H1 (cell line): Measurements from ENCODE around the gene RAP1GAP. TPM values are rescaled to one million over a fixed set of nuclear protein-coding genes. Genes with fewer than 3 reads are reported as not detected.

ENCODE experiments used
- CTCF ChIA-PET: fragments of 300-600 bp; sonication (Branson Sonifier 250); formaldehyde crosslinking; loops from one replicate; lab custom pipeline; 2021; ENCODE audit not compliant: partially characterized antibody; lab: Charles Lee
- POLR2A ChIA-PET: fragments of 300-600 bp; sonication (Branson Sonifier 250); formaldehyde crosslinking; loops from one replicate; lab custom pipeline; 2021; ENCODE audit warnings: inconsistent platforms; ENCODE audit not compliant: partially characterized antibody; lab: Charles Lee
- DNase-seq, 2 experiments: peaks; one replicate each; pipeline versions ENCODE4 v3.0.0 to v3.0.0-alpha.2; 2010 to 2022; ENCODE audit warnings: low spot score in 2 of 2, low read depth in 1 of 2, mixed read lengths in 1 of 2
- FAIRE-seq: peaks from 2 replicates; lab custom pipeline; 2011; peaks lifted over from hg19 to GRCh38; lab: Jason Lieb, UNC
- H2AFZ ChIP-seq: 2 replicates; pipeline ENCODE4 v1.8.1; 2012; ENCODE audit warnings: low read length, inconsistent platforms
- H2AK5ac ChIP-seq: 2 replicates; pipeline ENCODE4 v1.6.1; 2013; ENCODE audit warnings: low read depth, low read length
- H2BK120ac ChIP-seq: replicated peaks from 2 replicates; pipeline ENCODE3; 2013; ENCODE audit warnings: low read depth, low read length, inconsistent platforms
- H2BK12ac ChIP-seq: 2 replicates; pipeline ENCODE4 v1.6.1; 2013; ENCODE audit warnings: low read depth, low read length
- H2BK15ac ChIP-seq: 2 replicates; pipeline ENCODE4 v1.6.1; 2013; ENCODE audit warnings: low read length
- H2BK20ac ChIP-seq: 2 replicates; pipeline ENCODE4 v1.6.1; 2013; ENCODE audit warnings: low read length
- H2BK5ac ChIP-seq: 2 replicates; pipeline ENCODE4 v1.6.1; 2013; ENCODE audit warnings: low read depth, low read length
- H3K14ac ChIP-seq: 2 replicates; pipeline ENCODE4 v1.6.1; 2013; ENCODE audit warnings: inconsistent platforms; ENCODE audit not compliant: insufficient read length
- H3K18ac ChIP-seq: 2 replicates; pipeline ENCODE4 v1.6.1; 2013; ENCODE audit warnings: low read length; ENCODE audit errors: extremely low read depth
- H3K23ac ChIP-seq: 2 replicates; pipeline ENCODE4 v1.6.1; 2013; ENCODE audit warnings: inconsistent platforms; ENCODE audit not compliant: insufficient read length
- H3K23me2 ChIP-seq: 2 replicates; pipeline ENCODE4 v1.6.1; 2013; ENCODE audit warnings: low read depth, low read length
- H3K27ac ChIP-seq: 2 replicates; pipeline ENCODE4 v1.6.1; 2011; ENCODE audit warnings: low read depth, low read length, inconsistent platforms
- H3K27me3 ChIP-seq, 4 experiments: replicated peaks in 1 of 4; 1 replicate in 1 of 4; 2 replicates in 3 of 4; pipeline versions ENCODE4 v1.6.1 to v1.8.1; 2011 to 2013; ENCODE audit warnings: low read length in 3 of 4, mild to moderate bottlenecking in 3 of 4, inconsistent platforms in 2 of 4, mixed read lengths in 2 of 4, moderate library complexity in 1 of 4; ENCODE audit not compliant: control insufficient read depth in 3 of 4, insufficient read depth in 3 of 4; ENCODE audit errors: extremely low read depth in 1 of 4
- H3K36me3 ChIP-seq, 4 experiments: 2 replicates each; pipeline versions ENCODE4 v1.6.1 to v1.8.1; 2011 to 2013; ENCODE audit warnings: mild to moderate bottlenecking in 4 of 4, low read length in 3 of 4, moderate library complexity in 2 of 4, control low read depth in 1 of 4, inconsistent platforms in 1 of 4; ENCODE audit not compliant: insufficient read depth in 4 of 4, control insufficient read depth in 2 of 4
- H3K4ac ChIP-seq: replicated peaks from 2 replicates; pipeline ENCODE3; 2013; ENCODE audit warnings: low read length, low read depth, mixed read lengths, inconsistent platforms; ENCODE audit not compliant: insufficient read length
- H3K4me1 ChIP-seq, 4 experiments: replicated peaks in 1 of 4; 1 replicate in 1 of 4; 2 replicates in 3 of 4; pipeline versions ENCODE4 v1.6.1 to v1.8.1; 2011 to 2013; ENCODE audit warnings: low read length in 3 of 4, inconsistent platforms in 2 of 4, mixed read lengths in 1 of 4; ENCODE audit not compliant: insufficient read depth in 4 of 4, control insufficient read depth in 3 of 4
- H3K4me2 ChIP-seq, 2 experiments: 2 replicates each; pipeline versions ENCODE4 v1.6.1 to v1.8.1; 2011 to 2013; ENCODE audit warnings: low read depth in 2 of 2, low read length in 2 of 2, control low read depth in 1 of 2, inconsistent platforms in 1 of 2, mild to moderate bottlenecking in 1 of 2; ENCODE audit not compliant: insufficient read depth in 1 of 2
- H3K4me3 ChIP-seq, 4 experiments: fragments of 200-600, 300-600 bp in 1 of 4; sonication (generic), shearing (Covaris generic), sonication (Bioruptor Twin) in 1 of 4; 2 replicates each; pipeline versions ENCODE4 v1.5.1 to v1.8.1; 2011 to 2016; ENCODE audit warnings: low read length in 4 of 4, low read depth in 3 of 4, control low read depth in 2 of 4, inconsistent platforms in 2 of 4, mild to moderate bottlenecking in 2 of 4, mixed read lengths in 1 of 4, moderate library complexity in 1 of 4; ENCODE audit not compliant: insufficient read depth in 2 of 4; ENCODE audit errors: extremely low read depth in 1 of 4
- H3K56ac ChIP-seq: replicated peaks from 2 replicates; pipeline ENCODE3; 2013; ENCODE audit warnings: low read depth, mild to moderate bottlenecking, mixed read lengths, low read length, inconsistent platforms; ENCODE audit not compliant: insufficient read length
- H3K79me1 ChIP-seq: 2 replicates; pipeline ENCODE4 v1.6.1; 2013; ENCODE audit warnings: low read depth, low read length, control low read depth
- H3K79me2 ChIP-seq, 2 experiments: 2 replicates each; pipeline versions ENCODE4 v1.6.1 to v1.8.1; 2012 to 2013; ENCODE audit warnings: low read length in 2 of 2, mild to moderate bottlenecking in 2 of 2, inconsistent platforms in 1 of 2; ENCODE audit not compliant: insufficient read depth in 2 of 2, control insufficient read depth in 1 of 2
- H3K9ac ChIP-seq, 4 experiments: replicated peaks in 1 of 4; 1 replicate in 1 of 4; 2 replicates in 3 of 4; pipeline versions ENCODE4 v1.6.1 to v1.8.1; 2011 to 2013; ENCODE audit warnings: low read depth in 3 of 4, low read length in 3 of 4, control low read depth in 2 of 4, mild to moderate bottlenecking in 2 of 4, moderate library complexity in 2 of 4, inconsistent platforms in 1 of 4; ENCODE audit errors: extremely low read depth in 1 of 4
- H3K9me3 ChIP-seq, 2 experiments: 2 replicates each; pipeline versions ENCODE4 v1.6.1 to v1.8.1; 2012 to 2013; ENCODE audit warnings: mild to moderate bottlenecking in 2 of 2, moderate library complexity in 2 of 2, control low read depth in 1 of 2, inconsistent platforms in 1 of 2, low read depth in 1 of 2, low read length in 1 of 2, mixed read lengths in 1 of 2; ENCODE audit not compliant: insufficient read depth in 2 of 2
- H4K20me1 ChIP-seq, 2 experiments: replicated peaks in 1 of 2; 2 replicates each; pipeline versions ENCODE3 to v1.8.1; 2011 to 2013; ENCODE audit warnings: inconsistent platforms in 2 of 2, low read length in 2 of 2, mild to moderate bottlenecking in 1 of 2; ENCODE audit not compliant: insufficient read depth in 2 of 2, control insufficient read depth in 1 of 2
- H4K5ac ChIP-seq: 2 replicates; pipeline ENCODE4 v1.6.1; 2013; ENCODE audit warnings: low read length, low read depth, mixed read lengths, inconsistent platforms; ENCODE audit not compliant: insufficient read length
- H4K8ac ChIP-seq: 2 replicates; pipeline ENCODE4 v1.8.0; 2013; ENCODE audit warnings: mild to moderate bottlenecking, moderate library complexity, low read length, inconsistent platforms; ENCODE audit not compliant: insufficient read depth; ENCODE audit errors: extremely low read depth
- H4K91ac ChIP-seq: replicated peaks from 2 replicates; pipeline ENCODE3; 2013; ENCODE audit warnings: low read length, mixed read lengths, inconsistent platforms; ENCODE audit not compliant: insufficient read length
- CBX5 ChIP-seq: fragments of 300-800, 300-1000 bp; sonication (generic); IDR thresholded peaks from 2 replicates; pipeline ENCODE4 v1.7.1; 2016; ENCODE audit warnings: antibody characterized with exemption, low read length, low read depth
- USF2 ChIP-seq: IDR thresholded peaks from 2 replicates; pipeline ENCODE4 v1.6.1; 2011; ENCODE audit warnings: low read length, improper control_type of control experiment
- WGBS, 2 experiments: shearing (Covaris generic) in 1 of 2; methylation state at CpG; one replicate each; pipeline versions ENCODE4 v1.1.6 to v1.1.7; 2013 to 2015; ENCODE audit warnings: low lambda C conversion rate in 2 of 2, mixed read lengths in 2 of 2, inconsistent platforms in 1 of 2, low coverage in 1 of 2, missing lambda C conversion rate in 1 of 2; ENCODE audit not compliant: insufficient replicate concordance in 2 of 2, insufficient coverage in 1 of 2, insufficient read length in 1 of 2; ENCODE audit errors: extremely low coverage in 1 of 2, missing lambda C conversion rate in 1 of 2; 5-methylcytosine and 5-hydroxymethylcytosine counted together
- polyA plus RNA-seq, 7 experiments: library from polyadenylated mRNA; depleted of rRNA in 3 of 7; stranded (reverse) in 5 of 7; unstranded in 2 of 7; fragments of >200 nt in 5 of 7; fragments of 200-250 nt in 2 of 7; gene quantifications; 1 replicate in 5 of 7; 2 replicates in 1 of 7; 4 replicates in 1 of 7; pipeline versions ENCODE4 v1.2.1 to v1.2.3, GENCODE V29; 2011 to 2013; ENCODE audit warnings: missing spikeins in 2 of 7, mixed read lengths in 2 of 7
- total RNA-seq: library from RNA; stranded (reverse); fragmentation: NEBNext Ultra II Directional; extraction: Animal tissue kit (Norgen Biotek cat#: 25700); gene quantifications from 2 replicates; pipeline ENCODE4 v1.2.1, GENCODE V29; 2021

RAP1GAP gene
- total and polyA plus RNA-seq, 2 of the 8 experiments (the other 6 are each of a cell fraction or from before 2014, with no cell fraction given) = 8.4 TPM

- Histone ChIP-seq H3K4me3 (no peak overlapping the region), H3K79me1 (peaks cover 2% of the 10 kb centered on the region; the same call in 1 of the 2 replicates), H3K18ac (no peak overlapping the region), H3K79me2 (no peaks in the 10 kb centered on the region), H2BK5ac (no peak overlapping the region), H2AFZ (no peak overlapping the region), H3K23me2 (peaks cover 5% of the 10 kb centered on the region; the same call in 1 of the 2 replicates), H3K9me3 (no peaks in the 10 kb centered on the region), H3K4me2 (no peak overlapping the region), H2BK120ac (no peak overlapping the region), H3K36me3 (no peaks in the 10 kb centered on the region), H3K4ac (no peak overlapping the region), H3K4me1 (no peaks in the 10 kb centered on the region; a peak in 1 of 7 replicates), H2AK5ac (no peak overlapping the region), H4K20me1 (peaks cover 0 to 4% of the 10 kb centered on the region in 2 experiments), H4K5ac (no peak overlapping the region), H2BK20ac (no peak overlapping the region), H3K14ac (no peak overlapping the region), H2BK15ac (no peak overlapping the region), H3K56ac (no peak overlapping the region), H3K27ac (no peak overlapping the region), H3K27me3 (no peaks in the 10 kb centered on the region), H4K8ac (no peak overlapping the region), H3K9ac (no peak overlapping the region), H4K91ac (no peak overlapping the region), H3K23ac (no peak overlapping the region), H2BK12ac (no peak overlapping the region)
- no peak for DNase-seq
- CTCF ChIA-PET = interaction anchor here (0.6 to 1.4 kb wide), 8 partner anchors 9 to 230 kb away, joined by 3 to 4 read pairs (median 3); no protein-coding TSS in a partner anchor
- FAIRE-seq = no peak
- WGBS, 2 experiments = 90% methylated on average over 30 of the region's 30 CpGs; no CpG with 5 or more reads in 1 of the 2 experiments
- POLR2A ChIA-PET = interaction anchor here (1.3 kb wide), 1 partner anchor 59 kb away, joined by 3 read pairs; no protein-coding TSS in a partner anchor
- TF ChIP-seq USF2 (no peak), CBX5 (no peak)
Measured at GRCh38 chr1:21601278-21602048, 67.7 kb downstream of the RAP1GAP start.
